HEK293 (cell line): Measurements from ENCODE around the gene USP50.

ENCODE experiments used
- CTCF ChIA-PET: fragments of 350-600 bp; formaldehyde crosslinking; extraction: SDS; loops from one replicate; lab custom pipeline; 2021; ENCODE audit warnings: antibody characterized with exemption; lab: Yijun Ruan, JAX
- POLR2A ChIA-PET: fragments of 300-600 bp; formaldehyde crosslinking; extraction: SDS; loops from one replicate; lab custom pipeline; 2020; ENCODE audit warnings: antibody characterized with exemption, inconsistent platforms; lab: Yijun Ruan, JAX
- H3K27ac ChIP-seq: fragments of 200-500 bp; sonication (Bioruptor generic); 2 replicates; pipeline ENCODE4 v1.5.1; 2014; ENCODE audit warnings: low read depth, low read length, control low read depth, inconsistent platforms; ENCODE audit errors: extremely low read depth
- H3K36me3 ChIP-seq, 2 experiments: fragments of 200-500 bp in 1 of 2; sonication (Bioruptor generic) in 1 of 2; 1 replicate in 1 of 2; 2 replicates in 1 of 2; pipeline ENCODE4 v1.5.1; 2014 to 2017; ENCODE audit warnings: inconsistent platforms in 2 of 2, low read length in 2 of 2; ENCODE audit not compliant: control insufficient read depth in 2 of 2, insufficient read depth in 1 of 2
- H3K4me1 ChIP-seq: fragments of 200-500 bp; sonication (Bioruptor generic); 2 replicates; pipeline ENCODE4 v1.5.1; 2014; ENCODE audit warnings: mild to moderate bottlenecking, low read length, inconsistent platforms; ENCODE audit not compliant: control insufficient read depth, insufficient read depth
- H3K4me3 ChIP-seq: 2 replicates; pipeline ENCODE4 v1.5.1; 2011; ENCODE audit warnings: low read depth, mild to moderate bottlenecking, control low read depth, low read length, moderate library complexity
- H3K9me3 ChIP-seq: fragments of 200-500 bp; sonication (Bioruptor generic); 2 replicates; pipeline ENCODE4 v1.5.1; 2014; ENCODE audit warnings: low read depth, low read length, inconsistent platforms; ENCODE audit not compliant: control insufficient read depth, insufficient read depth
- GFI1B ChIP-seq: fragments of 450-650 bp; formaldehyde crosslinking; IDR thresholded peaks from 2 replicates; pipeline ENCODE4 v1.5.1; 2016; ENCODE audit warnings: missing biosample characterization, missing genetic modification characterization
- HIC1 ChIP-seq: fragments of 450-650 bp; formaldehyde crosslinking; IDR thresholded peaks from 2 replicates; pipeline ENCODE4 v1.5.1; 2016; ENCODE audit warnings: missing biosample characterization, missing genetic modification characterization
- KLF1 ChIP-seq: fragments of 450-650 bp; formaldehyde crosslinking; IDR thresholded peaks from 2 replicates; pipeline ENCODE4 v1.5.1; 2016; ENCODE audit warnings: missing biosample characterization, missing genetic modification characterization
- MEIS1 ChIP-seq: sonication (generic); formaldehyde crosslinking; IDR thresholded peaks from 2 replicates; pipeline ENCODE4 v1.8.1; 2022; ENCODE audit warnings: missing genetic modification reagents, mild to moderate bottlenecking, borderline replicate concordance
- OSR2 ChIP-seq: fragments of 450-650 bp; formaldehyde crosslinking; IDR thresholded peaks from 2 replicates; pipeline ENCODE4 v1.5.1; 2016; ENCODE audit warnings: missing biosample characterization, missing genetic modification characterization
- PBX3 ChIP-seq: sonication (generic); formaldehyde crosslinking; IDR thresholded peaks from 2 replicates; pipeline ENCODE4 v1.8.1; 2022; ENCODE audit warnings: mild to moderate bottlenecking, moderate library complexity, missing genetic modification reagents
- SP3 ChIP-seq: fragments of 450-650 bp; formaldehyde crosslinking; IDR thresholded peaks from 2 replicates; pipeline ENCODE4 v1.5.1; 2016; ENCODE audit warnings: missing biosample characterization, missing genetic modification characterization
- SP7 ChIP-seq: fragments of 450-650 bp; formaldehyde crosslinking; IDR thresholded peaks from 2 replicates; pipeline ENCODE4 v1.5.1; 2016; ENCODE audit warnings: missing biosample characterization, missing genetic modification characterization
- TRIM28 ChIP-seq: IDR thresholded peaks from 2 replicates; pipeline ENCODE4 v1.6.1; 2011; ENCODE audit warnings: low read length, control low read depth, borderline replicate concordance
- ZBTB48 ChIP-seq: fragments of 450-650 bp; formaldehyde crosslinking; IDR thresholded peaks from 2 replicates; pipeline ENCODE4 v1.5.1; 2016; ENCODE audit warnings: missing biosample characterization, missing genetic modification characterization
- ZBTB6 ChIP-seq: fragments of 450-650 bp; formaldehyde crosslinking; IDR thresholded peaks from 2 replicates; pipeline ENCODE4 v1.5.1; 2017; ENCODE audit warnings: missing biosample characterization, missing genetic modification characterization
- ZBTB7A ChIP-seq: fragments of 450-650 bp; formaldehyde crosslinking; IDR thresholded peaks from 2 replicates; pipeline ENCODE4 v1.5.1; 2016; ENCODE audit warnings: low read depth, missing biosample characterization, missing genetic modification characterization
- ZNF138 ChIP-seq: fragments of 450-650 bp; formaldehyde crosslinking; IDR thresholded peaks from 2 replicates; pipeline ENCODE4 v1.5.1; 2016; ENCODE audit warnings: missing biosample characterization, missing genetic modification characterization, borderline replicate concordance
- ZNF148 ChIP-seq: fragments of 450-650 bp; formaldehyde crosslinking; IDR thresholded peaks from 2 replicates; pipeline ENCODE4 v1.5.0; 2017; ENCODE audit warnings: missing biosample characterization, missing genetic modification characterization, borderline replicate concordance
- ZNF157 ChIP-seq: fragments of 450-650 bp; formaldehyde crosslinking; IDR thresholded peaks from 2 replicates; pipeline ENCODE4 v1.5.1; 2016; ENCODE audit warnings: missing biosample characterization, missing genetic modification characterization
- ZNF184 ChIP-seq: fragments of 450-650 bp; IDR thresholded peaks from 2 replicates; pipeline ENCODE4 v1.5.1; 2018; ENCODE audit warnings: missing biosample characterization, mild to moderate bottlenecking, missing genetic modification characterization
- ZNF19 ChIP-seq: fragments of 450-650 bp; formaldehyde crosslinking; IDR thresholded peaks from 2 replicates; pipeline ENCODE4; 2016; ENCODE audit warnings: missing biosample characterization, missing genetic modification characterization, low read depth
- ZNF223 ChIP-seq: fragments of 450-650 bp; formaldehyde crosslinking; IDR thresholded peaks from 2 replicates; pipeline ENCODE4 v1.5.1; 2016; ENCODE audit warnings: missing biosample characterization, missing genetic modification characterization
- ZNF26 ChIP-seq: fragments of 450-650 bp; formaldehyde crosslinking; IDR thresholded peaks from 2 replicates; pipeline ENCODE4 v1.5.1; 2016; ENCODE audit warnings: missing biosample characterization, missing genetic modification characterization
- ZNF366 ChIP-seq: fragments of 450-650 bp; formaldehyde crosslinking; conservative IDR thresholded peaks from 2 replicates; pipeline ENCODE4 v1.5.1; 2016; ENCODE audit warnings: missing biosample characterization, missing genetic modification characterization
- ZNF37A ChIP-seq: fragments of 450-650 bp; IDR thresholded peaks from 2 replicates; pipeline ENCODE4 v1.5.1; 2018; ENCODE audit warnings: missing biosample characterization, missing genetic modification characterization
- ZNF416 ChIP-seq: fragments of 450-650 bp; formaldehyde crosslinking; IDR thresholded peaks from 2 replicates; pipeline ENCODE4 v1.5.1; 2016; ENCODE audit warnings: missing biosample characterization, missing genetic modification characterization
- ZNF585B ChIP-seq: fragments of 450-650 bp; formaldehyde crosslinking; IDR thresholded peaks from 2 replicates; pipeline ENCODE4 v1.5.1; 2016; ENCODE audit warnings: missing biosample characterization, missing genetic modification characterization
- ZNF626 ChIP-seq: fragments of 450-650 bp; sonication (Bioruptor Pico); formaldehyde crosslinking; IDR thresholded peaks from 2 replicates; pipeline ENCODE4 v1.5.1; 2018; ENCODE audit warnings: missing biosample characterization, missing genetic modification characterization, inconsistent platforms
- ZNF792 ChIP-seq: fragments of 450-650 bp; formaldehyde crosslinking; IDR thresholded peaks from 2 replicates; pipeline ENCODE4 v1.5.1; 2016; ENCODE audit warnings: missing biosample characterization, missing genetic modification characterization
- ZSCAN16 ChIP-seq: fragments of 450-650 bp; formaldehyde crosslinking; IDR thresholded peaks from 2 replicates; pipeline ENCODE4 v1.5.1; 2016; ENCODE audit warnings: missing biosample characterization, missing genetic modification characterization
- ZSCAN4 ChIP-seq: fragments of 450-650 bp; formaldehyde crosslinking; IDR thresholded peaks from 2 replicates; pipeline ENCODE4 v1.5.1; 2017; ENCODE audit warnings: missing biosample characterization, missing genetic modification characterization

USP50 gene

GRCh38 chr15:50552238-50552637 lies 5.8 kb upstream of the USP50 start (continued):
- TF ChIP-seq ZNF26 (tag by site-specific recombination) (no peak), TRIM28 (no peak), HIC1 (tag by site-specific recombination) (no peak), ZNF37A (tag by site-specific recombination) (no peak), ZNF626 (tag by site-specific recombination) (no peak), ZNF19 (no peak)
- TF ChIP-seq, all 188 proteins: peak for 0

GRCh38 chr15:50549326-50549725 lies 2.9 kb upstream of the USP50 start:
- no peak overlapping the region for H3K27ac ChIP-seq
- no peak overlapping the region for H3K4me3 ChIP-seq
- TF ChIP-seq ZNF223 (tag by site-specific recombination) (no peak), ZSCAN16 (tag by site-specific recombination) (no peak)
- ChIA-PET CTCF (no interaction called here), POLR2A (no interaction called here)
- no peaks in the 10 kb centered on the region for H3K36me3 ChIP-seq
- no peaks in the 10 kb centered on the region for H3K9me3 ChIP-seq
- H3K4me1 ChIP-seq = no peaks in the 10 kb centered on the region

- Histone ChIP-seq H3K9me3 (no peaks in the 10 kb centered on the region), H3K4me3 (no peak overlapping the region), H3K27ac (no peak overlapping the region), H3K4me1 (no peaks in the 10 kb centered on the region), H3K36me3 (no peaks in the 10 kb centered on the region)
- CTCF ChIA-PET = no interaction called here
- POLR2A ChIA-PET = no interaction called here
- TF ChIP-seq ZNF366 (tag by site-specific recombination) = no peak
- TF ChIP-seq ZSCAN4 (tag by site-specific recombination) = no peak
- TF ChIP-seq PBX3 (CRISPR knock-in tag) = no peak
- no peak for TF ChIP-seq SP3 (tag by site-specific recombination)
- no peak for TF ChIP-seq ZNF184 (tag by site-specific recombination)
- no peak for TF ChIP-seq ZNF792 (tag by site-specific recombination)
- TF ChIP-seq ZBTB48 = no peak
- no peak for TF ChIP-seq MEIS1 (CRISPR knock-in tag)
- no peak for TF ChIP-seq ZBTB7A (tag by site-specific recombination)
- no peak for TF ChIP-seq GFI1B (tag by site-specific recombination)
- TF ChIP-seq ZBTB6 = no peak
- no peak for TF ChIP-seq ZNF416 (tag by site-specific recombination)
- TF ChIP-seq ZNF148 (tag by site-specific recombination) = no peak
- no peak for TF ChIP-seq ZNF157 (tag by site-specific recombination)
- TF ChIP-seq OSR2 = no peak
- TF ChIP-seq ZNF138 (tag by site-specific recombination) = no peak
- no peak for TF ChIP-seq ZNF585B (tag by site-specific recombination)
- no peak for TF ChIP-seq KLF1
- no peak for TF ChIP-seq SP7
Observed at GRCh38 chr15:50544368-50544767, 2.1 kb downstream of the USP50 start.
